NK-92 treated with Interleukin-12 subunit alpha and Interleukin-12 subunit beta, amount 100 ng/mL, for 24 hours (cell line): ENCODE results near the gene ANKFN1.

Source experiments
- DNase-seq: peaks from one replicate; lab custom pipeline; 2025; lab: John Stamatoyannopoulos, UW

Gene ANKFN1

DNA sequence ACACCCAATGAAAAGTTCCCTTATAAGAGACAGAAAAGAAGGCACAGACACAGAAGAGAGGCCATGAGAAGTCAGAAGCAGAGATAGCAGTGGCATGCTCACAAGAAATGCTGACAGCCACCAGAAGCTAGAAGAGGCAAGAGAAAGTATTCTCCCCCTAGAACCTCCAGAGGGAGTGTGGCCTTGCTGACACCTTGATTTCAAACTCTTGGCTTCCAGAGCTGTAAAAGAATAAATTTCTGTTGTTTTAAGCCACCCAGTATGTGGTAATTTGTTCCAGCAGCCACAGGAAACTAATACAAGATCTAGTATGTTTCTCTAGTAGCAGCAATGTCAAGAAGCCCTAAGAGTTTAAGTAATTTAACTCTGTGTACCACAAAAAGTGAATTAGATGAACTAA, 353.1 kb downstream of the ANKFN1 start:
- no peak for DNase-seq

GRCh38 chr17:56510554-56511342, 357.5 kb downstream of the ANKFN1 start:
- no peak for DNase-seq

GRCh38 chr17:56514264-56514663, 361.0 kb downstream of the ANKFN1 start:
- DNase-seq = no peak

DNA sequence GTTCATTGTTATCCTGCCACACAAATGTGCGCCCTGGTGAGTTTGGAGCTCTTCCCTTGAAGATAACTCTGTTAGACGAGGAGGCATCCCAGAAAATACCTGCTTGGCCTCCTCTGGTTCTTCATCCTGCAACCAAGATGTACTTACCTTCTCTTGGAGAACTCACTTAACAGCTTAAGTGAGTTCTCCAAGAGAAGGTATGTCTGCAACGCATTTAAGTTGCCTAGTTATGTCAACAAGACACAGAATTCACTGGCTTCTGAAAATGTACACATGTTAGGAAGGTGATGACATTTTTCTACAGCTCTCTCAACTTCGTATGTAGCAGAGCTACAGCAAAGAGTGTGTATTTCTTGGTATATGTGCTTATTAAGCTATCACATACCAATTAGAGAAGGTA, 361.6 kb downstream of the ANKFN1 start:
- DNase-seq = no peak

DNA sequence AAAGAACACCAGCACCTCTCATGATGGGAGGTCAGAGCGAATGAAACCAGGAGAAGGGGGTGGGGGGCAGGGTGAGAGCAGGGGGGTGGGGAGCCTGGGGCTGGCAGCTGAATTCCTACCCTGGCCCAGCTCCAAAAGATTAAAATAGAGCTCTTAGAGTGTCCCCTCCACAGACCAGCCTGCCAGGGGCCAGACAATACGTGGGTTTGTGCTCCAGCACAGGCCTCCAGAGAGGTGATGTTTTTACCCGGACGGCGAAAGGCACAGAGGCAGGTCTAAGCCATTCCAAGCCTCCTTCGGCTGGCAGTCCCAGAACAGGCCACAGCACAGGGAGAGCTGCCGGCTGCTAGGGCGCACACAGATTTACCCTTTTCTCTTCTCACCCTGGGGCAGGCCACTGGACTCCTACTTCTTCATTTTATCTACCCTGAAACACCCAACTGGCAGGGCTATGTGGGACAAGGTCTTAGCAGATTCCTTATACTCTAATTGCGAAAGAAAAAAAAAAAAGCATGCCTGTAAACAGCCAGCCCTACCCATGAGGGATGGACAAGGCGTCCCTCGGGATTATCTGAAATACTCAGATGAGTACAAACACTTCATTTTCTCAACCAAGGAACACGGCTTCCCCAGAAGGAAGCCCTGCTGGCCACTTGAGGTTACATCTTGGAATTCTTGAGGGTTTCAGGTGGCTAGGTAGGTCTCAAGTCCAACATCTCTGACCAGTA, 368.3 kb downstream of the ANKFN1 start:
- DNase-seq = no peak

- no peak for DNase-seq
Observed at GRCh38 chr17:56523042-56523441, 369.8 kb downstream of the ANKFN1 start.

DNA sequence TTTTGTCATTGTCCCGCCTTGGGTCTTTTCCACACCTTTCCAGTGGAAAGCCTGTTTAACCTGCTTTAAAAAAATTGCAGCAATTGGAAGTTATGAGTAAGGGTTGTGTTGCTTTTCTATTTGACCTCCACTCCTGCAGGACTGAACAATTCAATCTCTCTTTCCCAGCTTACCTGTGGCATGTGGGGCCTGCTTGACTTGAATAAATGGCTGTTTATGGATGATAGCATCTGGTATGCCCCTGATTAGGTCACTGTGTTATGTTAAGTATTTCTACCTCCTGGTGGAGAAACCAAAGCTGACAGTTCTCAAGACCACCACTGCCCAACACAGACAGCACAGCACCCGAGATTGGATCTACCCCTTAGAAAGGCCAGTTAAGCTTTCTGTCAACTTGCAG, 375.4 kb downstream of the ANKFN1 start:
- no peak for DNase-seq

GRCh38 chr17:56532926-56533325, 379.7 kb downstream of the ANKFN1 start:
- no peak for DNase-seq

- no peak for DNase-seq
Observed at GRCh38 chr17:56536766-56537165, 383.5 kb downstream of the ANKFN1 start.

- no peak for DNase-seq
Observed at GRCh38 chr17:56540836-56541235, 387.6 kb downstream of the ANKFN1 start.

DNA sequence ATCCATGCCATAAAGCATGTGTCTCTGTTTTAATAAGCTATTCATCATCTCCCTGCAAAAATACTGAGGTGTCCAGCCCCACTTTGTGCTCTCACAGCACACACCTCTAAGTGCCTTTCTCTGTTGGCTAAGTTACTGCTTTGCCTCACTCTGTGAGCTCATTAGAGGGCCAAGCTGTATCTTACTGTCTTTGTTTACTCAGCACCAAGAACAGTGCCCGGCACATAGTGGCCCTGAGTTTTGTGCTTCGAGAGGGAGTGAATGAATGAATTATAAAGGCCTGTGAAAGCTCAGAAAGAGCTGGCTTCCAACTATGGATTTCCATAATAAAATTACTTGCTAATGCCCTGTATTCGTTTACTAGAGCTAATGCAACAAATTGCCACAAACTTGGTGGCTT, 390.0 kb downstream of the ANKFN1 start:
- DNase-seq = no peak

GRCh38 chr17:56545106-56545505, 391.8 kb downstream of the ANKFN1 start:
- no peak for DNase-seq

GRCh38 chr17:56545930-56546329, 392.7 kb downstream of the ANKFN1 start:
- DNase-seq = no peak

DNA sequence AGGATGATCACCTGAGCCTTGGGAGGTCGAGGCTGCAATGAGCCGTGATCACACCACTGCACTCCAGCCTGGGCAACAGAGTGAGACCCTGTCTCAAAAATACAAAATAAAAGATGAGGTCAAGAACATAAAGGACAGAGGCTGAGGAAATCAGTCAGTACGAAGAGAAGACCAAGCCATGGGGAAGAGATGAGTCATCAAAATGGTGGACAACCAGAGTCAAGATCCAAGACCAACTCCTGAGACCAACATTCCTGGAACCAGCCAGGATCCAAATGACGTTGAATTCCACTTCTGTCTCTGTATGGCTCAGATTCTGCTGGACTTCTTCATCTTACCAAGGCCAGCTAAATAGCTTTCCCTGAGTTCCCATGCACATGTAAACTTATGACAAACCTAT, 395.4 kb downstream of the ANKFN1 start:
- no peak for DNase-seq

DNA sequence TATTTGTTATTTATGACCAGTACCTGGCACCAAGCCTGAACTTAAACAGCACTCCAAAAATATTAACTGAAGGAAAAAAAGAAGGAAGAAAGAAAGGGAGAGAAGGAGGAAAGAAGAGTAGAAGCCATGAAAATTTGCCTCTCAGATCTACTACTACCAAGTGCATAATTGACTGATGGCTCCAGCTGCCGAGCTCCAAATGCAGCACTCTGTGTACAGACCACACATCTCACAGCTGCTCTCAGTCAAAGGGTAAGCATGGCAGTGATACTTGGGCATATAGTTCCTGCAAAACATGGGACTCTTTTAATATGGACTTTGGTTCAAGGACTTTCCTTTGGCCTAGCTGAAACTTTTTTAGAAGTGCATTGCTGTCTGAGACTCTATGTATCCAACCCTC, 396.2 kb downstream of the ANKFN1 start:
- DNase-seq = no peak

DNA sequence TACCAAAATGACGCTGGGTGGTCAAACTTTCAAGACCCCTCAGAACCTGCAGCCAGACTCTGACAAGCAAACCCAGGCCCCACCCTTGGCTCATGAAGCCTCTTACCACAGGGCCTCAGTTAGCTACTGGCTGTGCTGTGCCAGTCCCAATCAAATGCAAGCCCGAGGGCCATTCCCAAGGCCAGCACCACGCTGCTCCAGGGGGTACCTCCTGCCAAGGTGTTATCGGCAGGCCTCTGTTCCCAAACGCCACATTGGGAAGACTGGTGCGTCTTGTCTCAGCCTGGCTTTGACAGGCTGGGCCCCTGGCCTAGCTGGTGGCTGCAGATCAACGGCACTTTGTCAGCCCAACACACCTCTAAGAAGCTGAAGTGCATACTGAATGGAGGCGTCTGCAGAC, 404.4 kb downstream of the ANKFN1 start:
- DNase-seq = no peak

- DNase-seq = no peak
Observed at GRCh38 chr17:56558088-56558487, 404.8 kb downstream of the ANKFN1 start.
